GM12801 (cell line): ENCODE measurements around the gene SLC46A3.

ENCODE experiments used
- TF ChIP-seq, protein P1 (sequence below): IDR thresholded peaks from one replicate; pipeline ENCODE4 v1.5.1; 2011; ENCODE audit warnings: control low read depth; ENCODE audit not compliant: insufficient read length; ENCODE audit errors: extremely low read depth

SLC46A3 gene

DNA sequence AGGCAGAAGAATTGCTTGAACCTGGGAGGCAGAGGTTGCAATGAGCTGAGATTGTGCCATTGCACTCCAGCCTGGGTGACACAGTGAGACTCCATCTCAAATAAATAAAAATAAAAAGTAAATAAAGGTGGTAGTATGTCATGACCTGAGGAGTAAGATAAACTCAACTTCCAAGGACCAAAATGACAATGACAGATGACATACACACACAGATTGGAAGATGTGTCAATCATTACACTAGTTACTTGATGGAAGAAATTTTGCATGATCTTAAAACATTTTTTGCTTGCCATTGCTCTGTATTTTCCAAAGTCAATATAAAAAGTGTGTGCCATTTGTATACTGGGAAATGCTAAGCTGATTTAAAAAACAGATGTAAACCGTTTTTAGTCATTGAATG lies 4.1 kb downstream of the SLC46A3 start:
- TF ChIP-seq, protein P1, sequence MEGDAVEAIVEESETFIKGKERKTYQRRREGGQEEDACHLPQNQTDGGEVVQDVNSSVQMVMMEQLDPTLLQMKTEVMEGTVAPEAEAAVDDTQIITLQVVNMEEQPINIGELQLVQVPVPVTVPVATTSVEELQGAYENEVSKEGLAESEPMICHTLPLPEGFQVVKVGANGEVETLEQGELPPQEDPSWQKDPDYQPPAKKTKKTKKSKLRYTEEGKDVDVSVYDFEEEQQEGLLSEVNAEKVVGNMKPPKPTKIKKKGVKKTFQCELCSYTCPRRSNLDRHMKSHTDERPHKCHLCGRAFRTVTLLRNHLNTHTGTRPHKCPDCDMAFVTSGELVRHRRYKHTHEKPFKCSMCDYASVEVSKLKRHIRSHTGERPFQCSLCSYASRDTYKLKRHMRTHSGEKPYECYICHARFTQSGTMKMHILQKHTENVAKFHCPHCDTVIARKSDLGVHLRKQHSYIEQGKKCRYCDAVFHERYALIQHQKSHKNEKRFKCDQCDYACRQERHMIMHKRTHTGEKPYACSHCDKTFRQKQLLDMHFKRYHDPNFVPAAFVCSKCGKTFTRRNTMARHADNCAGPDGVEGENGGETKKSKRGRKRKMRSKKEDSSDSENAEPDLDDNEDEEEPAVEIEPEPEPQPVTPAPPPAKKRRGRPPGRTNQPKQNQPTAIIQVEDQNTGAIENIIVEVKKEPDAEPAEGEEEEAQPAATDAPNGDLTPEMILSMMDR, result no peak

DNA sequence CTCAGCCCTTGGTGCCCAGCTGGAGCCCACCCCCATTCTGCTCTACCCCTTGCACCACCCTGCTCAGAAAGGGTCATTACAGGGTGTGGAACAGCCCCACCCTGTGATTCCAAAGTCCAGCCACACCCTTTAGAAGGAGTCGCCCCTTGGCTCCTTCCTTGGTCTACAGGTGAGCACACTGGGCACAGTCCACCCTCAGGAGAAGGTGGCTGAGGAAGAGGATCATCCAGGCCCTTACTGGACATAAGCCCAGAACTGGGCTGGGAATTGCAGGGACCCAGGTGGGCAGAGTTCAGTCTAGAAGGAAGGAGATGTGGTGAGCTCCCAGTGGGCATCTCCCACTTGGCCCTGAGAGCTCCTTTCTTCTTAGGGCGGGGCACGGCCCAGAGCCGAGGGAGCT lies 8.6 kb downstream of the SLC46A3 start:
- TF ChIP-seq, protein P1, result no peak

DNA sequence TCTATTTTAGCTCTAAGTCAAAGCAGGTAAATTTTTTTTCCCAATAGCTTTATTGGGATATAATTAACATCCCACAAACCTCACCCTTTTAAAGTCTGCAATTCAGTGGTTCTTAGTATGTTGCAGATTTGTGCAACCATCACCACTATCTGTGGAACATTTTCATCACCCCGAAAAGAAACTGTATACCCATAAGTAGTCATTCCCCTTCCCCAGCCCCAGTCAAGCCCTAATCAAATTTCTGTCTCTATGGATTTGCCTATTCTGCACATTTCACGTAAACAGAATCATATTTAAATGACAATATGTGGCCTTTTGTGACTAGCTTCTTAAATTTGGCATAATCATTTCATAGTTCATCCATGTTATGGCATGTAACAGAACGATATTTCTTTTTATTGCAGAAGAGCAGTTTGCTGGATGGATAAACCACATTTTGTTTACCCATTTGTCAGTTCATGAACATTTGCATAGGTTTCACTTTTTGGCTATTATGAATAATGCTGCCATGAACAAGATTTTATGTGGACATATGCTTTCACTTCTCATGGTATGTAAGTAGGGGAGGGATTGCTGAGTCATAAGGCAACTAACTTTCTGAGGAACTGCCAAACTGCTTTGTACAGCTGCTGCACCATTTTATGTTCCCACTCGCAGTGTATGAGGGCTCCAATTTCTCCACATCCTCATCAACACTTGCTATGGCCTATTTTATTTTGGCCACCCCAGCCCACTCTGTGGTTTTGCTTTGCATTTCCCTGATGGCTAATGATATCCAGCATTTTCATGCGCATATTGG lies 10.9 kb downstream of the SLC46A3 start:
- TF ChIP-seq, protein P1, result no peak

DNA sequence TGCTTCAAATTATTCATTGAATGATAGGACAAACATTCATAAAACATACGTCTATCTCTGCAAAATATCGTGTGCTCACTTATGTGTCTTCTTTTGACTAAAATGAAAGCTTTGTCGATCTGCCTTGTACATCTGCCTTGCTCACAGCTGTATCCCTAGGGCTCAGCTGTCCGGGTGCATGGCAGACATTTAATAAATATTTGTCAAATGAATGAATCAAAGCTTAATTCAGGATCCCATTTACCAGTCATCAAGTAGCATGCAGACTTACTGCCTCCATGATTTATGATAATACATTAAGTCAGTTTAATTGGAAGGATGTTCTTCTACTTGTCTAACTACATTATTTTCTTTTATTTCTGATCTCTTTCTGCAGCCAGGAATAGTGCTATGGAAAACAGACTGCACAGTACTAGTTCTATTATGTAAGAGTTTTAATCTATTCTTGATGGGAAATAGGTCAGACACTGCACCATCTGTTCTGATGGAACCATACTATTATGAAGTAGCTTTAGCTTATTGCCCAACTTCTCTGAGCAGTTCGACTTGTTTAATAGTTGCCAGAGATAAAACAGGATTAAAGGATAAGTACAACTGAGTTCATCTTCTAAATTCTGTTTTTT lies 13.2 kb downstream of the SLC46A3 start:
- TF ChIP-seq, protein P1, result no peak

DNA sequence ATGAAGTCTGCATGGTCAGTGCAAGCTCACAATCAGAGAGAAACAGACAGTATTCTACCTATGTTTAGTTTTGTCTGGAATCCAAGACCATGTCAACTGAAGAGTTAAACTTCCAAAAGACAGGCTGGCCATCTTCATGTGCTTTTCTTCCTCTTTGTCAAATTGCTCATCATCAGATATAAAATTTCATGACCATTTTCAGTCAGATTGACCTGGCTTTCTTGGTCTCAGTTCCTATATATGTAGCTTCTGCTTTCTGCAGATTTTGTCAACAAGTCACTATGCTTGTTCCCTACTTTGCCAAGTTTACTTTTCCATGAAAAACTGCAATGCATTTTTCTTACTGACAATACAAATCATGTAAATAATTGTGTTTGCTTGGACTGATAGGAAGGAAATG lies 13.9 kb downstream of the SLC46A3 start:
- TF ChIP-seq, protein P1, result no peak

DNA sequence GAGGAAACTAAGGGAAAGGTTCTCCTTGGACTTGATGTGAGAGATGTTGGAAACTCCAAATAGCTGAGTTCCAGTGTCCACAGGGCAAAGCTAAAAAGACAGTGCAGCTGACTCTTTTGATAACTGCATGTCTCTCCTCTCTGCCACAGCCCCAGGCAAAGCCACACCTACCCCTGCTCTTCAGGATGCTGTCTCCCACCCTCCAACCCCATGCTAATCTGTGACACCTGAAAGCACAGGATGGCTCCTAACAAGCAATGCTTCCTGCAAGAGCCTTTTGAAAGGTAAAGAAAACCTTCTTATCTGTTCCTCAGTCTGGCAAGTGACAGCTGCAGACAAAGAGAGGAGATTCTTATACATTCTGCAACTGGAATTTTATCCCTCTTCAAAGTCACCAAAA lies 14.5 kb downstream of the SLC46A3 start:
- TF ChIP-seq, protein P1, result no peak

DNA sequence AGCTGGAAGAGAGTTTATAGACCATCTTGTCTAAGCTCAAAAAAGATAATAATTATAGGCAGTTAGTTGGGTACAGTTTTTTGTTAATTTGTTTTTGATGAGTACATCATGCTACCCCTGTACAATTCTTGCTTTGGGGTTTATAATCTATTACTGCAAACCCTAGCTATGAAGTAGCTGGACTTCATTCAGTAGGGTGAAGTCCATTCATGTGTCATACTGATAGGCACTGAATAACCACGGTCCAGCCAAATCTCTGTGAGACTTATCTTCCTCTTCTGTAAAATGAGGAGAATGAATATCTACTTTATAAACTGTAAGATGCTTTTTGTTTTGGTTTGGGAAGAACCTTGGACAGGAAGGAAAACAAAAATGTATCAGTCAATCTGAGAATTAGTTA lies 19.5 kb downstream of the SLC46A3 start:
- TF ChIP-seq, protein P1, result no peak
